ENCODE measurements around the gene S100A12. TPM values are rescaled to one million over a fixed set of nuclear protein-coding genes. Genes with fewer than 3 reads are reported as not detected.

The S100A12 gene
- total RNA-seq (2014; rRNA removed; shearing (Covaris generic)) = not detected in 2 replicates

DNA sequence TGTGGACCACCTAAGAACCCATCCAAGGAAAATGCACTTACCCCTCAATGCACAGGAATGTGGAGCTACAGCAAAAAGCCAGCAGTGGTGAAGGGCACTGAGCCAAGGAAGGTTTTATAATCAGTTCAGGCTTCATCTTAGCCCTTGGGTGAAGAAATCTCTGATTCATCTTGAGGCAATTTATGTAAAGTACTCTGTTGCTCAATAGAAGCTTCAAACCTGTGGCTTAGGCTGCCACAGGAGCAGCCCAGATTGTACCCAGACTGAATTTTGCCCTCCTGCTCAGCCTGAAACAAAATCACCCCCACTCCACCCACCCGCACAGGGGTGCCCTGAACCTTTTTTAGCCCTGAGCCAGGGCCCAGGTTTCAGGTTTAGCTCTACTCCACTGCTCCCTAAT lies at the start of gene S100A12:
Gene S100A12 (minus strand): TSS at position 111 of the 400 bp plus-strand sequence. CDS start 1,029 bp downstream, outside the sequence.

GRCh38 chr1:153415850-153416570 lies 40.6 kb upstream of the S100A12 start, which contains the start of gene S100A7A:
S100A7A (plus strand) TSS chr1:153416520; CDS start chr1:153418083, 1,563 bp downstream.

DNA sequence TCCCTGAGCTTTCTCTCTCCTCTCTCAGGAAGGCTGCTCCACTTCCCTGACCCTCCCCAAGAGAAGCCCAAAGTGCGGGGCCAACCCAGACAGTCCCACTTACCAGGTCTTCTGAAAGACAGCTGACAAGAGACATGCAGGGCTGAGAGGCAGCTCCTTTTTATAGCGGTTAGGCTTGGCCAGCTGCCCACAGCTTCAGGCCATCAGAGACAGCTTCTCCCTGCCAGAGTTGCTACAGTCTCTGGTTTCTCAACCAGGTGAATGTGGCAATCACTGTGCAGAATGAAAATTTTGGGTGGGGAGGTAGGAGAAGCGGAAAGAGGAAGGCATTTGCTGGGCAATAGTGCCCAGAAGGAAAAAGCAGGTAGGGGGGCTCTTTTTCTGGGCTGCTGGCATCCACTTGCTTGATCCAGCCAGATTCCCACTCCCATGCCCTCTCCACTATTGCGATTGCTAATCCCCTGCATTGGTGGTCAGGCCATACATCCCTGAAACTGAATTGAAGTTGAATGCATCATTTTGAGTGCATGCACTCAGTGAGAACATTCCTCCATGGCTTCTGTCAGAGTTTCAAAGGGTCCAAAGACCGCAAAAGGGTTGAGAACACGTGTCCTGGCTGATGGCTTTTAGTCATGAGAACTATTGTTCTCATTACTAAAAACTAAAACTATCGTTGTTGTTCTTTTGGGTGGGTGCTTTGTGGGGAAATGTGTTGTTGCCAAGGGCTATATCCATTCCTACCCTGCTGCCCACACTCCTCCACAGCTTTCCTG lies 15.7 kb upstream of the S100A12 start, which contains the start of gene S100A8:
Gene S100A8 (minus strand): TSS at position 136 of the 773 bp plus-strand sequence. CDS start 538 bp downstream, outside the sequence.

GRCh38 chr1:153357853-153358690 lies 17.3 kb downstream of the S100A12 start, which contains the start of gene S100A9:
S100A9 (plus strand) TSS chr1:153357854; CDS start chr1:153358284, 430 bp downstream.

GRCh38 chr1:153348511-153349362 lies 26.7 kb downstream of the S100A12 start, which contains the start of gene PGLYRP4:
PGLYRP4 (minus strand) TSS chr1:153348841; CDS start chr1:153347932, 909 bp downstream.

Small RNA genes within 50 kb of the gene (small RNA-seq; reads per million reads assigned to genes)
- not detected for gene RNU6-160P
- not detected for gene S100A15A

Other genes starting within 250 kb of the S100A12 start
- gene SPRR2G, start 224.7 kb downstream of the S100A12 start, total RNA-seq (2014; rRNA removed; shearing (Covaris generic)) = not detected in 2 replicates
- not detected in 2 replicates for gene LELP1, start 172.2 kb downstream of the S100A12 start, total RNA-seq (2014; rRNA removed; shearing (Covaris generic))
- not detected in 2 replicates for gene PRR9, start 158.0 kb downstream of the S100A12 start, total RNA-seq (2014; rRNA removed; shearing (Covaris generic))
- not detected in 2 replicates for gene LORICRIN, start 115.9 kb downstream of the S100A12 start, total RNA-seq (2014; rRNA removed; shearing (Covaris generic))
- not detected in 2 replicates for gene PGLYRP3, start 62.7 kb downstream of the S100A12 start, total RNA-seq (2014; rRNA removed; shearing (Covaris generic))
- not detected in 2 replicates for gene PGLYRP4, start 26.8 kb downstream of the S100A12 start, total RNA-seq (2014; rRNA removed; shearing (Covaris generic))
- not detected in 2 replicates for gene S100A9, start 17.8 kb downstream of the S100A12 start, total RNA-seq (2014; rRNA removed; shearing (Covaris generic))
- not detected in 2 replicates for gene S100A8, start 15.5 kb upstream of the S100A12 start, total RNA-seq (2014; rRNA removed; shearing (Covaris generic))
- not detected in 2 replicates for gene S100A7A, start 40.9 kb upstream of the S100A12 start, total RNA-seq (2014; rRNA removed; shearing (Covaris generic))
- gene S100A7, start 85.0 kb upstream of the S100A12 start, total RNA-seq (2014; rRNA removed; shearing (Covaris generic)) = not detected in 2 replicates
- 2,053 and 2,077 TPM in 2 replicates for gene S100A6, start 160.4 kb upstream of the S100A12 start, total RNA-seq (2014; rRNA removed; shearing (Covaris generic))
- gene S100A5, start 165.3 kb upstream of the S100A12 start, total RNA-seq (2014; rRNA removed; shearing (Covaris generic)) = 0.98 and 2.3 TPM in 2 replicates
- gene S100A4, start 170.2 kb upstream of the S100A12 start, total RNA-seq (2014; rRNA removed; shearing (Covaris generic)) = 142 and 157 TPM in 2 replicates
- gene S100A3, start 173.6 kb upstream of the S100A12 start, total RNA-seq (2014; rRNA removed; shearing (Covaris generic)) = 13.9 and 14.8 TPM in 2 replicates
- 53.8 and 59.7 TPM in 2 replicates for gene S100A2, start 190.2 kb upstream of the S100A12 start, total RNA-seq (2014; rRNA removed; shearing (Covaris generic))
- gene S100A16, start 237.5 kb upstream of the S100A12 start, total RNA-seq (2014; rRNA removed; shearing (Covaris generic)) = 436 and 451 TPM in 2 replicates
- 1.1 and 1.8 TPM in 2 replicates for gene S100A14, start 240.7 kb upstream of the S100A12 start, total RNA-seq (2014; rRNA removed; shearing (Covaris generic))

Data from A375 (cell line).